Measurements from ENCODE around the gene OR6C75. TPM values are rescaled to one million over a fixed set of nuclear protein-coding genes. Genes with fewer than 3 reads are reported as not detected.
"Not testable (repeated sequence)": the region's sequence is repeated elsewhere in the genome, so short reads cannot be mapped to it uniquely, and the experiment has no call there.

Gene OR6C75
- total and polyA plus RNA-seq, 7 donors: not detected

GRCh38 chr12:55392032-55392795 lies 29.4 kb downstream of the OR6C75 start:
- ATAC-seq: no peak
- Histone ChIP-seq H3K9me3 (no peaks in the 10 kb centered on the region), H3K4me3 (no peak overlapping the region), H3K4me1 (no peaks in the 10 kb centered on the region), H3K27me3 (ENCODE audit: insufficient read depth in 3 of 3, low read length in 2 of 3) (no peaks in the 10 kb centered on the region), H3K36me3 (ENCODE audit: insufficient read depth in 1 of 2, low read depth in 1 of 2) (no peaks in the 10 kb centered on the region), H3K27ac (no peak overlapping the region)
- 81 to 85% (median 84%) methylated on average over 23 of the region's 23 CpGs for WGBS, 3 donors
- intact Hi-C loops (cut with DNase I): no loop called here
- DNase-seq: no peak
- TF ChIP-seq CTCF (IDR thresholded peaks at IDR 0.05): no peak

- Histone ChIP-seq H3K9me3 (no peaks in the 10 kb centered on the region), H3K4me3 (no peak overlapping the region), H3K27me3 (ENCODE audit: insufficient read depth in 3 of 3, low read length in 2 of 3) (no peaks in the 10 kb centered on the region), H3K4me1 (no peaks in the 10 kb centered on the region), H3K36me3 (ENCODE audit: insufficient read depth in 1 of 2, low read depth in 1 of 2) (no peaks in the 10 kb centered on the region), H3K27ac (no peak overlapping the region)
- ATAC-seq (no peak), DNase-seq (no peak)
- no peak for TF ChIP-seq CTCF (IDR thresholded peaks at IDR 0.05)
- intact Hi-C loops (cut with DNase I): no loop called here
- 63 to 78% (median 76%) methylated on average over 1 of the region's 1 CpG for WGBS, 3 donors
These were observed 33.6 kb downstream of the OR6C75 start for GRCh38 chr12:55396326-55396725.

GRCh38 chr12:55400229-55400628 lies 37.5 kb downstream of the OR6C75 start, which contains the start of gene OR6C65:
Gene OR6C65, plus strand, starts transcription at chr12:55400529. Its CDS starts 0 bp downstream, at chr12:55400529.
- 89 to 92% (median 91%) methylated on average over 1 of the region's 1 CpG for WGBS, 3 donors
- no peak for DNase-seq
- ATAC-seq: no peak
- no peaks in the 10 kb centered on the region for H3K4me1 ChIP-seq
- H3K27ac ChIP-seq: no peak within 1 kb of the TSS
- no peaks in the 10 kb centered on the region for H3K9me3 ChIP-seq
- H3K36me3 ChIP-seq (ENCODE audit: insufficient read depth in 1 of 2, low read depth in 1 of 2): no peaks in the 10 kb centered on the region
- no peaks in the 10 kb centered on the region for H3K27me3 ChIP-seq (ENCODE audit: insufficient read depth in 3 of 3, low read length in 2 of 3)
- H3K4me3 ChIP-seq: no peak within 1 kb of the TSS
- intact Hi-C loops (cut with DNase I): no loop called here
- no peak for TF ChIP-seq CTCF (IDR thresholded peaks at IDR 0.05)

- Histone ChIP-seq H3K4me1 (no peaks in the 10 kb centered on the region), H3K4me3 (no peak overlapping the region), H3K27me3 (ENCODE audit: insufficient read depth in 3 of 3, low read length in 2 of 3) (no peaks in the 10 kb centered on the region), H3K36me3 (ENCODE audit: insufficient read depth in 1 of 2, low read depth in 1 of 2) (no peaks in the 10 kb centered on the region), H3K9me3 (no peaks in the 10 kb centered on the region), H3K27ac (no peak overlapping the region)
- intact Hi-C loops (cut with DNase I): no loop called here
- ATAC-seq (no peak), DNase-seq (no peak)
- TF ChIP-seq CTCF (IDR thresholded peaks at IDR 0.05): no peak
- 54 to 63% (median 63%) methylated on average over 1 of the region's 1 CpG for WGBS, 3 donors
These were observed 45.1 kb downstream of the OR6C75 start for GRCh38 chr12:55407866-55408265.

GRCh38 chr12:55409133-55409532 lies 46.4 kb downstream of the OR6C75 start:
- H3K4me3 ChIP-seq; H3K36me3 ChIP-seq (ENCODE audit: insufficient read depth in 1 of 2, low read depth in 1 of 2); intact Hi-C loops (cut with DNase I); ATAC-seq; H3K4me1 ChIP-seq; H3K27me3 ChIP-seq (ENCODE audit: insufficient read depth in 3 of 3, low read length in 2 of 3); H3K27ac ChIP-seq; DNase-seq; H3K9me3 ChIP-seq: not testable (repeated sequence)
- 77 to 100% (median 97%) methylated on average over 1 of the region's 1 CpG for WGBS, 3 donors

GRCh38 chr12:55412138-55412537 lies 49.4 kb downstream of the OR6C75 start:
- H3K36me3 ChIP-seq (ENCODE audit: insufficient read depth in 1 of 2, low read depth in 1 of 2); intact Hi-C loops (cut with DNase I); ATAC-seq; H3K9me3 ChIP-seq; H3K4me1 ChIP-seq; H3K4me3 ChIP-seq; DNase-seq; H3K27ac ChIP-seq; H3K27me3 ChIP-seq (ENCODE audit: insufficient read depth in 3 of 3, low read length in 2 of 3): not testable (repeated sequence)
- WGBS, 3 donors: 91 to 96% (median 95%) methylated on average over 15 of the region's 15 CpGs

GRCh38 chr12:55413498-55414388 lies 51.0 kb downstream of the OR6C75 start:
- H3K9me3 ChIP-seq; intact Hi-C loops (cut with DNase I); H3K4me1 ChIP-seq; H3K4me3 ChIP-seq; H3K36me3 ChIP-seq (ENCODE audit: insufficient read depth in 1 of 2, low read depth in 1 of 2); DNase-seq; H3K27ac ChIP-seq; ATAC-seq; H3K27me3 ChIP-seq (ENCODE audit: insufficient read depth in 3 of 3, low read length in 2 of 3): not testable (repeated sequence)
- whole genome bisulfite sequencing, 3 donors: 91 to 93% (median 91%) methylated on average over 5 of the region's 6 CpGs
